Cardiac fibroblast (primary cell): ENCODE data around the gene SIX5.
A peak's percentile ranks its signal among the peaks of the same experiment; 100 is the strongest.

ENCODE experiments used
- DNase-seq, 2 donors: peaks; one replicate each; pipeline versions ENCODE4 v3.0.0 to v3.0.0-alpha.2; 2010; ENCODE audit warnings: low read depth in 2 of 2
- H3K4me3 ChIP-seq, 2 donors: replicated peaks in 1 of 2; 1 replicate in 1 of 2; 2 replicates in 1 of 2; pipeline ENCODE4 v1.5.1; 2011; ENCODE audit warnings: low read depth in 2 of 2, low read length in 2 of 2, mild to moderate bottlenecking in 2 of 2, moderate library complexity in 1 of 2
- TF ChIP-seq, protein P1 (sequence below): IDR thresholded peaks from one replicate; pipeline ENCODE4 v1.5.1; 2011; ENCODE audit warnings: low read depth, mild to moderate bottlenecking, low read length, inconsistent platforms

SIX5 gene

DNA sequence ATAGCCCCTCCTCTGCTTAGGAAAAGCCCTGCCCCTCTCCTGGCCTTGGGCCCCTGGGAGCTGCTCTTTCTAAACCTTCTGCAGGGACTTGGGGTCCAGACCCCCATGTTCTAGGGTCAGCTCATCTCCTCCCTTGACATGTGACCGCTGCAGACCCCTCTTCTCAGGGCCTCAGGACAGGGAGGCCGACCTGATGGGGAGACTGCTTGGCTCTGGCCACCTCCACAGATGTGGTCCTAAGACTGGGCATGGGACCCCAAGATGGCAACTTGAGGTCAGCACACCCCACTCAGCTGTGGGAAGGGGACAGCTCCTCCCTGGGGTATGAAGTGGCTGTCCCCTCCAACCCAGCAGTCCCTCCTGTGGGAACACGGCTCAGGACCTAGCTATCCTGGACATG is 3.9 kb upstream of the SIX5 start:
- DNase-seq = no peak
- H3K4me3 ChIP-seq = no peak overlapping the region
- TF ChIP-seq, protein P1, sequence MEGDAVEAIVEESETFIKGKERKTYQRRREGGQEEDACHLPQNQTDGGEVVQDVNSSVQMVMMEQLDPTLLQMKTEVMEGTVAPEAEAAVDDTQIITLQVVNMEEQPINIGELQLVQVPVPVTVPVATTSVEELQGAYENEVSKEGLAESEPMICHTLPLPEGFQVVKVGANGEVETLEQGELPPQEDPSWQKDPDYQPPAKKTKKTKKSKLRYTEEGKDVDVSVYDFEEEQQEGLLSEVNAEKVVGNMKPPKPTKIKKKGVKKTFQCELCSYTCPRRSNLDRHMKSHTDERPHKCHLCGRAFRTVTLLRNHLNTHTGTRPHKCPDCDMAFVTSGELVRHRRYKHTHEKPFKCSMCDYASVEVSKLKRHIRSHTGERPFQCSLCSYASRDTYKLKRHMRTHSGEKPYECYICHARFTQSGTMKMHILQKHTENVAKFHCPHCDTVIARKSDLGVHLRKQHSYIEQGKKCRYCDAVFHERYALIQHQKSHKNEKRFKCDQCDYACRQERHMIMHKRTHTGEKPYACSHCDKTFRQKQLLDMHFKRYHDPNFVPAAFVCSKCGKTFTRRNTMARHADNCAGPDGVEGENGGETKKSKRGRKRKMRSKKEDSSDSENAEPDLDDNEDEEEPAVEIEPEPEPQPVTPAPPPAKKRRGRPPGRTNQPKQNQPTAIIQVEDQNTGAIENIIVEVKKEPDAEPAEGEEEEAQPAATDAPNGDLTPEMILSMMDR = no peak

DNA sequence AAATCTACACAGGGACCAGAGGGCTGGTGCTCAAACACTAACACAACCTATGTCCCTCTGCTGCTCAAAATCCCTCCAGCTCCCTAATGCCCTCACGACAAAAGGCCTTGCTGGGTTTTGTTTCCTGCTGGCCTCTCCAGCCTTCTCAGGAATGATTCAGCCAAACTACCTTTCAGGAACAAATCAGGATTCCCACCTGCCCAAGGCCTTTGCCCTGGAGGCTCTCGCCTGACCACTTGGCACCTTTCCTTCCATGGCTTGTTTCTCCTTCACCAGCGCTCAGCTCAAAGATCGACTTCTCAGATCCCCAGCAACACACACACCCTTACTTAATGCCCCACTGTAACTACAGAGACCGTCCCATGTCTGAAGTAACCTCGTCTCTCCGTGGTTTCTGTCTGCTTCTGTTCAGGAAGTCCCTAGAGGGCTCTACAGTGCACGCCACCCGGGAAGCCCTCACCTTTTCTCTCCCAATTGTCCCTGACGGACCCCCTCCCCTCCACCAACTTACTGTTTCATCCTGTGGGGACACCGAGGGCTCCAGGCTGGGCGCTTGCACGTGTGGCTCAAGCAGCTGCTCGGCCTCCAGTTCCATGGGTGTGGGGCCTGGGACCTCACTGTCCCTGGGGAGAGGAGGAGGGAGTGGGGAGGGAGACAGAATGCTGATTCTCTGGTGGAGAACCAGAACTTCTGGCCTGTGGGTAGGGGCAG is 3.2 kb upstream of the SIX5 start:
- no peak overlapping the region for H3K4me3 ChIP-seq
- DNase-seq = no peak
- TF ChIP-seq, protein P1 = no peak

DNA sequence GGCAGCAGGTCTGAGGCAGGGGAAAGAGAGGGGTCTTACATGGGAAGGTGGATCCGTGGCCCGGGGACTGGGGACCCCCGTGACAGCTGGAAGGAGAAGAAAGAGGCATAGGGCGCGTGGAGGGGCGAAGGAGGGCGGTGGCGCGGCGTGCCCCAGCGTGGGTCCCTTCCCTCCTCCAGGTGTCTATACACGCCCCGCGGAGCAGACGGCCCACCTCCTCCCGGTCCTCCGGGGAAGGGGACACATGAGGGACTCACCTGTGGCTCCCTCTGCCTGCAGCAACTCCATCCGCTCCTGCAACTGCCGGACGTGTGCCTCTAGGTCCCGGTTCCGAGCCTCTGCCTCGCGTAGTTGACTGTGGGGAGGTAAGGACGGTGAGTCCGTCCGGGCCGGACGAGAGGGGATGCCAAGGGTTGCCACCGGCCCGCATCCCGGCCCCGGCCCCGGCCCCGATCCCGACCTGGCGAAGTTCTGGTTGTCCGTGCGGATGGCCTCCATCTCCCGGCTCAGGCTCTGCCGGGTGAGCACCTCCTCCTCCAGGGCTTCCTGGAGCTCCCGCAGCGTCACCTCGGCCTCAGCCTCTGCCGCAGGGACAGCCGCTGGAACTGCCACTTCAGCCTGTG is 2.4 kb upstream of the SIX5 start:
- DNase-seq = no peak
- TF ChIP-seq, protein P1 = no peak
- H3K4me3 ChIP-seq = no peak overlapping the region

DNA sequence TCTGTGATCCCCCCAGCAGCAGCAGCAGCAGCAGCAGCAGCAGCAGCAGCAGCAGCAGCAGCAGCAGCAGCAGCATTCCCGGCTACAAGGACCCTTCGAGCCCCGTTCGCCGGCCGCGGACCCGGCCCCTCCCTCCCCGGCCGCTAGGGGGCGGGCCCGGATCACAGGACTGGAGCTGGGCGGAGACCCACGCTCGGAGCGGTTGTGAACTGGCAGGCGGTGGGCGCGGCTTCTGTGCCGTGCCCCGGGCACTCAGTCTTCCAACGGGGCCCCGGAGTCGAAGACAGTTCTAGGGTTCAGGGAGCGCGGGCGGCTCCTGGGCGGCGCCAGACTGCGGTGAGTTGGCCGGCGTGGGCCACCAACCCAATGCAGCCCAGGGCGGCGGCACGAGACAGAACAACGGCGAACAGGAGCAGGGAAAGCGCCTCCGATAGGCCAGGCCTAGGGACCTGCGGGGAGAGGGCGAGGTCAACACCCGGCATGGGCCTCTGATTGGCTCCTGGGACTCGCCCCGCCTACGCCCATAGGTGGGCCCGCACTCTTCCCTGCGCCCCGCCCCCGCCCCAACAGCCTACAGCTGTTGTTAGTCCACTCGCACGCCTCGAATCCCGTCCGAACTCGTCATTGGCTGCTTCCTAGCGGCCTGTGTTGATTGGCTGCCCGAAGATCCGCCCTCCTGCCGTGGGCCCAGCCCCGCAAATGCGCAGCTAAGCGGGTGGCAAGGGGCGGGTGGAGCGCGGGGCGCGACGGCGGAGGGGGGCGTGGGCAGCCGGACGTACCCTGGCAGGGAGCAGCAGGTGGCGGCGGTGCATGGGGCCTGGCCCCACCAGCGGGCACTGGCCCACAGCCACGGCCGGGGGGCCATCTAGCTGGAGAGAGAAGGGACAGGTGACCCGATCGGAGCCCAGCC is 1.4 kb upstream of the SIX5 start:
- peak overlapping the region; percentile 56 to 58 for H3K4me3 ChIP-seq
- DNase-seq = peak; percentile 97 to 99
- TF ChIP-seq, protein P1 = peak; percentile 61

DNA sequence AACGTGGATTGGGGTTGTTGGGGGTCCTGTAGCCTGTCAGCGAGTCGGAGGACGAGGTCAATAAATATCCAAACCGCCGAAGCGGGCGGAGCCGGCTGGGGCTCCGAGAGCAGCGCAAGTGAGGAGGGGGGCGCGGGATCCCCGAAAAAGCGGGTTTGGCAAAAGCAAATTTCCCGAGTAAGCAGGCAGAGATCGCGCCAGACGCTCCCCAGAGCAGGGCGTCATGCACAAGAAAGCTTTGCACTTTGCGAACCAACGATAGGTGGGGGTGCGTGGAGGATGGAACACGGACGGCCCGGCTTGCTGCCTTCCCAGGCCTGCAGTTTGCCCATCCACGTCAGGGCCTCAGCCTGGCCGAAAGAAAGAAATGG is 754 bp upstream of the SIX5 start:
- DNase-seq = peak in 1 of 2 donors; percentile 65

DNA sequence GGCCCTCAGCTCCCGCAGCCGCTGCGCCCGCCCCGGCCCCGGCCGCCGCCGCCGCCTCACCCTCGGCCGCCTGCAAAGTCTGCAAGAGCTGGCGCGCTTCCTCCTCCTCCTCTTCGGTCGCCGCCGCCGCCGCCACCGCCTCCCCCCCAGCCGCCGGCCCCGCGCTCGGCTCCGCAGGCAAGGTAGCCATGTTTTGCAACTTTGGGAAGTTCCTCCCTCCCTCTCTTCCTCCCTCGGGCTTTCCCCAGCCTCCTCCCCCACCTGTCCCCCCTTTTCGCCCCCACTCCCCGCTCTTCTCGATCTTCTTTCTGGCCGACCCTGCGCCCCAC is 433 bp downstream of the SIX5 start:
- TF ChIP-seq, protein P1 = no peak
- H3K4me3 ChIP-seq = peak overlapping the region; percentile 79 to 81
- peak; percentile 61 to 65 for DNase-seq

More for the DNA sequence above, 754 bp upstream of the SIX5 start:
- TF ChIP-seq, protein P1 = no peak
- peak overlapping the region; percentile 56 to 58 for H3K4me3 ChIP-seq
